IMR-90 (cell line): ENCODE data around the gene CRYBA4. TPM values are rescaled to one million over a fixed set of nuclear protein-coding genes. Genes with fewer than 3 reads are reported as not detected.

Experiments used
- ATAC-seq: fragments of 200-7000 bp; cut with Tn5 transposase; 2 replicates; pipeline ENCODE4 v1.9.1; 2020; ENCODE audit warnings: low read depth, mild to moderate bottlenecking, moderate library complexity
- BruUV-seq: library from RNA; stranded (reverse); fragments of 400-500 nt; replicated peaks from 2 replicates; lab custom pipeline; 2021; lab: Mats Ljungman, UMichigan
- CTCF ChIA-PET: fragments of 300-600 bp; formaldehyde crosslinking; extraction: SDS; loops from one replicate; lab custom pipeline; 2021; ENCODE audit warnings: antibody characterized with exemption; lab: Yijun Ruan, JAX
- POLR2A ChIA-PET: fragments of 300-600 bp; sonication (Branson Sonifier 250); formaldehyde crosslinking; loops from one replicate; lab custom pipeline; 2022; ENCODE audit warnings: antibody characterized with exemption; ENCODE audit not compliant: unreplicated experiment; lab: Charles Lee
- DNase-seq: peaks from one replicate; pipeline ENCODE4 v3.0.0; 2013
- H2AFZ ChIP-seq: replicated peaks from 2 replicates; pipeline ENCODE3; 2013; ENCODE audit warnings: low read length, mild to moderate bottlenecking; ENCODE audit not compliant: poor library complexity
- H2AK5ac ChIP-seq: 2 replicates; pipeline ENCODE4 v1.6.1; 2013; ENCODE audit warnings: low read depth, low read length, inconsistent platforms
- H2AK9ac ChIP-seq: replicated peaks from 2 replicates; pipeline ENCODE3; 2013; ENCODE audit warnings: mild to moderate bottlenecking, low read depth, low read length, moderate library complexity; ENCODE audit not compliant: poor library complexity
- H2BK120ac ChIP-seq: 2 replicates; pipeline ENCODE4 v1.6.1; 2013; ENCODE audit warnings: low read depth, low read length, inconsistent platforms
- H2BK15ac ChIP-seq: 3 replicates; pipeline ENCODE4 v1.6.1; 2013; ENCODE audit warnings: low read depth, low read length, inconsistent platforms
- H2BK20ac ChIP-seq: 2 replicates; pipeline ENCODE4 v1.6.1; 2013; ENCODE audit warnings: low read depth, mild to moderate bottlenecking, inconsistent platforms, low read length, moderate library complexity
- H2BK5ac ChIP-seq: 2 replicates; pipeline ENCODE4 v1.6.1; 2013; ENCODE audit warnings: mild to moderate bottlenecking, low read depth, low read length, inconsistent platforms; ENCODE audit not compliant: poor library complexity, severe bottlenecking
- H3K14ac ChIP-seq: replicated peaks from 2 replicates; pipeline ENCODE4 v1.6.1; 2013; ENCODE audit warnings: low read depth, low read length, inconsistent platforms
- H3K18ac ChIP-seq: 2 replicates; pipeline ENCODE4 v1.6.1; 2013; ENCODE audit warnings: low read depth, low read length, control low read depth
- H3K23ac ChIP-seq: 2 replicates; pipeline ENCODE4 v1.6.1; 2013; ENCODE audit warnings: low read depth, low read length, inconsistent platforms
- H3K27ac ChIP-seq: 2 replicates; pipeline ENCODE4 v1.5.1; 2013; ENCODE audit warnings: mild to moderate bottlenecking, control low read depth, low read length; ENCODE audit not compliant: insufficient read depth
- H3K27me3 ChIP-seq: 2 replicates; pipeline ENCODE4 v1.6.1; 2013; ENCODE audit warnings: low read length; ENCODE audit not compliant: control insufficient read depth, insufficient read depth
- H3K36me3 ChIP-seq: 2 replicates; pipeline ENCODE4 v1.6.1; 2013; ENCODE audit warnings: low read length, mixed read lengths; ENCODE audit not compliant: control insufficient read depth, insufficient read depth
- H3K4ac ChIP-seq: 2 replicates; pipeline ENCODE4 v1.6.1; 2013; ENCODE audit warnings: low read depth, low read length, inconsistent platforms
- H3K4me1 ChIP-seq: 2 replicates; pipeline ENCODE4 v1.6.1; 2013; ENCODE audit warnings: low read length, mixed read lengths; ENCODE audit not compliant: control insufficient read depth, insufficient read depth
- H3K4me2 ChIP-seq: 2 replicates; pipeline ENCODE4 v1.6.1; 2013; ENCODE audit warnings: low read depth, mild to moderate bottlenecking, control low read depth, low read length, moderate library complexity
- H3K4me3 ChIP-seq: 2 replicates; pipeline ENCODE4 v1.5.1; 2013; ENCODE audit warnings: low read depth, mild to moderate bottlenecking, control low read depth, low read length, moderate library complexity; ENCODE audit not compliant: insufficient read depth
- H3K56ac ChIP-seq: 2 replicates; pipeline ENCODE4 v1.6.1; 2013; ENCODE audit warnings: low read length, inconsistent platforms; ENCODE audit not compliant: insufficient read depth; ENCODE audit errors: extremely low read depth
- H3K79me1 ChIP-seq, 2 experiments: 2 replicates each; pipeline ENCODE4 v1.6.1; 2013; ENCODE audit warnings: low read length in 2 of 2, inconsistent platforms in 1 of 2, low read depth in 1 of 2
- H3K9ac ChIP-seq: 2 replicates; pipeline ENCODE4 v1.6.1; 2013; ENCODE audit warnings: low read depth, low read length, control low read depth
- H3K9me1 ChIP-seq: 2 replicates; pipeline ENCODE4 v1.6.1; 2013; ENCODE audit warnings: low read length, inconsistent platforms; ENCODE audit not compliant: insufficient read depth
- H3K9me3 ChIP-seq: 2 replicates; pipeline ENCODE4 v1.6.1; 2013; ENCODE audit warnings: low read length; ENCODE audit not compliant: control insufficient read depth, insufficient read depth
- H4K20me1 ChIP-seq: 2 replicates; pipeline ENCODE4 v1.6.1; 2013; ENCODE audit warnings: low read length, inconsistent platforms; ENCODE audit not compliant: insufficient read depth
- H4K5ac ChIP-seq: 2 replicates; pipeline ENCODE4 v1.6.1; 2013; ENCODE audit warnings: mild to moderate bottlenecking, low read depth, low read length, control low read depth
- H4K8ac ChIP-seq, 2 experiments: 2 replicates each; pipeline ENCODE4 v1.6.1; 2013; ENCODE audit warnings: low read depth in 2 of 2, low read length in 2 of 2, control low read depth in 1 of 2, inconsistent platforms in 1 of 2
- H4K91ac ChIP-seq: 2 replicates; pipeline ENCODE4 v1.6.1; 2013; ENCODE audit warnings: low read depth, low read length, inconsistent platforms; ENCODE audit not compliant: insufficient read depth
- BHLHE40 ChIP-seq: fragments of 150-350 bp; IDR thresholded peaks from 2 replicates; pipeline ENCODE4 v1.6.1; 2016; ENCODE audit warnings: mild to moderate bottlenecking, low read depth, low read length
- CEBPB ChIP-seq: IDR thresholded peaks from 2 replicates; pipeline ENCODE4 v1.6.1; 2012; ENCODE audit warnings: low read depth, low read length, improper control_type of control experiment
- CHD1 ChIP-seq: IDR thresholded peaks from 2 replicates; pipeline ENCODE4 v1.6.1; 2012; ENCODE audit warnings: low read depth, low read length, improper control_type of control experiment
- CTCF ChIP-seq: conservative IDR thresholded peaks from 2 replicates; pipeline ENCODE4 v1.5.1; 2012; ENCODE audit warnings: mild to moderate bottlenecking, low read depth, low read length, improper control_type of control experiment
- ELK1 ChIP-seq: fragments of 150-350 bp; IDR thresholded peaks from 2 replicates; pipeline ENCODE4 v1.6.1; 2016; ENCODE audit warnings: low read depth, mild to moderate bottlenecking, low read length, moderate library complexity, borderline replicate concordance
- FOS ChIP-seq: fragments of 150-350 bp; IDR thresholded peaks from 2 replicates; pipeline ENCODE4 v1.6.1; 2016; ENCODE audit warnings: low read depth, low read length
- MAFK ChIP-seq: IDR thresholded peaks from 2 replicates; pipeline ENCODE4 v1.6.1; 2012; ENCODE audit warnings: low read depth, low read length, improper control_type of control experiment
- MAZ ChIP-seq: IDR thresholded peaks from 2 replicates; pipeline ENCODE4 v1.6.1; 2012; ENCODE audit warnings: low read depth, mild to moderate bottlenecking, low read length, improper control_type of control experiment, moderate library complexity, borderline replicate concordance
- MXI1 ChIP-seq: IDR thresholded peaks from 2 replicates; pipeline ENCODE4 v1.6.1; 2012; ENCODE audit warnings: low read depth, mild to moderate bottlenecking, low read length, moderate library complexity, borderline replicate concordance
- NFE2L2 ChIP-seq: fragments of 150-350 bp; IDR thresholded peaks from 2 replicates; pipeline ENCODE4 v1.6.1; 2016; ENCODE audit warnings: low read depth, mild to moderate bottlenecking, low read length
- POLR2A ChIP-seq: IDR thresholded peaks from 2 replicates; pipeline ENCODE4 v1.6.1; 2012; ENCODE audit warnings: mild to moderate bottlenecking, low read depth, low read length
- RAD21 ChIP-seq: IDR thresholded peaks from 2 replicates; pipeline ENCODE4 v1.6.1; 2012; ENCODE audit warnings: low read length, improper control_type of control experiment
- RCOR1 ChIP-seq: IDR thresholded peaks from 2 replicates; pipeline ENCODE4 v1.6.1; 2012; ENCODE audit warnings: mild to moderate bottlenecking, low read length, improper control_type of control experiment; ENCODE audit not compliant: insufficient replicate concordance
- RFX5 ChIP-seq: IDR thresholded peaks from 2 replicates; pipeline ENCODE4 v1.8.0; 2012; ENCODE audit warnings: low read depth, mild to moderate bottlenecking, low read length, moderate library complexity
- SMC3 ChIP-seq: fragments of 150-350 bp; IDR thresholded peaks from 2 replicates; pipeline ENCODE4 v1.6.1; 2016; ENCODE audit warnings: low read depth, mild to moderate bottlenecking, antibody characterized with exemption, low read length, moderate library complexity
- USF2 ChIP-seq: fragments of 150-350 bp; IDR thresholded peaks from 2 replicates; pipeline ENCODE4 v1.6.1; 2017; ENCODE audit warnings: mild to moderate bottlenecking, antibody characterized with exemption, low read length, low read depth
- WGBS, 2 experiments: methylation state at CpG; one replicate each; pipeline versions ENCODE4 v1.1.5 to v1.1.7; 2013; ENCODE audit warnings: missing lambda C conversion rate in 2 of 2; ENCODE audit not compliant: insufficient read length in 1 of 2; ENCODE audit errors: extremely low coverage in 2 of 2; 5-methylcytosine and 5-hydroxymethylcytosine counted together
- dilution Hi-C: fragments of 300-500 bp; cut with HindIII; formaldehyde crosslinking; loops from one replicate; pipeline ENCODE4 v1.14.3; 2018; ENCODE audit warnings: low sequenced_read_pairs; ENCODE audit not compliant: unreplicated experiment
- in situ Hi-C: fragments of 300-500 bp; cut with MboI; formaldehyde crosslinking; loops from 3 replicates; pipeline ENCODE4 v1.14.3; 2019; ENCODE audit warnings: low sequenced_read_pairs, inconsistent platforms, mixed read lengths
- intact Hi-C: fragments of 100-400 bp; cut with micrococcal nuclease; formaldehyde crosslinking; loops from 2 replicates; pipeline ENCODE4 v1.10.0; 2022
- polyA plus RNA-seq, 3 experiments: library from polyadenylated mRNA; depleted of rRNA; stranded (reverse); fragments of >200 nt; gene quantifications; 2 replicates each; pipeline ENCODE4 v1.2.3, GENCODE V29; 2012; ENCODE audit warnings: low replicate concordance in 1 of 3
- total RNA-seq: library from RNA; depleted of rRNA; stranded (reverse); fragments of >200 nt; gene quantifications from 2 replicates; pipeline ENCODE4 v1.2.3, GENCODE V29; 2012

Gene CRYBA4
- total and polyA plus RNA-seq, 2 of the 4 experiments (the other 2 are of a cell fraction) = not detected

GRCh38 chr22:26665813-26666231 is 44.1 kb downstream of the CRYBA4 start:
- H3K4me3 ChIP-seq = no peak overlapping the region
- WGBS, 2 experiments = 20% methylated on average over 1 of the region's 4 CpGs; no CpG with 5 or more reads in 1 of the 2 experiments
- no peaks in the 10 kb centered on the region; the same call in 1 of the 2 replicates for H3K9me1 ChIP-seq

More at GRCh38 chr22:26665813-26666231, 44.1 kb downstream of the CRYBA4 start:
- peak; percentile 75 for DNase-seq
- H4K20me1 ChIP-seq = no peaks in the 10 kb centered on the region
- no peak overlapping the region for H2BK20ac ChIP-seq
- no peaks in the 10 kb centered on the region for H3K36me3 ChIP-seq
- peaks cover 2% of the 10 kb centered on the region; the same call in 1 of the 2 replicates for H3K27me3 ChIP-seq
- intact Hi-C loops (loop anchor here (1.0 to 5.0 kb wide), 2 partner anchors 269 to 302 kb away; no protein-coding TSS in a partner anchor), in situ Hi-C loops (no loop called here), dilution Hi-C loops (no loop called here)
- no peak overlapping the region for H4K91ac ChIP-seq
- no peak overlapping the region; the same call in 1 of the 2 replicates for H3K9ac ChIP-seq
- H3K56ac ChIP-seq = no peak overlapping the region
- CTCF ChIA-PET = interaction anchor here (0.6 to 1.4 kb wide), 6 partner anchors 9 to 263 kb away, joined by 3 read pairs; no protein-coding TSS in a partner anchor
- H3K4me2 ChIP-seq = peak overlapping the region; percentile 24; the same call in 1 of the 2 replicates
- no peaks in the 10 kb centered on the region for H3K79me1 ChIP-seq
- H3K4ac ChIP-seq = no peak overlapping the region
- H2AK5ac ChIP-seq = no peak overlapping the region
- H3K9me3 ChIP-seq = no peaks in the 10 kb centered on the region
- no peak overlapping the region for H2BK15ac ChIP-seq
- no peak overlapping the region for H3K27ac ChIP-seq
- H3K14ac ChIP-seq = no peak overlapping the region
- POLR2A ChIA-PET = no interaction called here
- no peak overlapping the region for H3K23ac ChIP-seq
- H4K5ac ChIP-seq = no peak overlapping the region
- H3K18ac ChIP-seq = no peak overlapping the region
- peak overlapping the region in 1 of 2 experiments; percentile 37; a peak in 2 of 4 replicates for H4K8ac ChIP-seq
- ATAC-seq = peak; percentile 71
- H2AFZ ChIP-seq = peak overlapping the region; percentile 5
- 0 out of 2 replicates have a peak, but pooled peaks have one; percentile 12 for TF ChIP-seq MAZ
- no peak for TF ChIP-seq CHD1
- TF ChIP-seq RCOR1 = no peak
- TF ChIP-seq RFX5 = no peak
- no peak for TF ChIP-seq POLR2A
- no peak for TF ChIP-seq FOS
- no peak for TF ChIP-seq ELK1
- TF ChIP-seq MAFK = peak; percentile 30; the same call in 1 of the 2 replicates
- no peak for TF ChIP-seq CEBPB
- no peak for TF ChIP-seq NFE2L2
- TF ChIP-seq RAD21 = 0 out of 2 replicates have a peak, but pooled peaks have one; percentile 9
- TF ChIP-seq CTCF = no peak
- no peak for TF ChIP-seq USF2
- TF ChIP-seq SMC3 = no peak
- no peak for TF ChIP-seq MXI1
- TF ChIP-seq BHLHE40 = peak; percentile 31; the same call in 1 of the 2 replicates
- H2BK5ac ChIP-seq = no peak overlapping the region
- no TSS peak for BruUV-seq
- H2AK9ac ChIP-seq = no peak overlapping the region
- peaks cover 7% of the 10 kb centered on the region for H3K4me1 ChIP-seq
- H2BK120ac ChIP-seq = no peak overlapping the region
